Fibroblast of lung (primary cell): ENCODE data around the gene EXOC6B. TPM values are rescaled to one million over a fixed set of nuclear protein-coding genes. Genes with fewer than 3 reads are reported as not detected.
A peak's percentile ranks its signal among the peaks of the same experiment; 100 is the strongest.

Experiments used
- DNase-seq, 2 donors: peaks; one replicate each; pipeline versions ENCODE4 v3.0.0 to v3.0.0-alpha.2; 2010; ENCODE audit warnings: low read depth in 2 of 2
- H2AFZ ChIP-seq: 2 replicates; pipeline ENCODE4 v1.5.1; 2012; ENCODE audit warnings: low read length, control low read depth, inconsistent platforms
- H3K27ac ChIP-seq: 2 replicates; pipeline ENCODE4 v1.5.1; 2011; ENCODE audit warnings: low read length, control low read depth; ENCODE audit not compliant: insufficient read depth
- H3K27me3 ChIP-seq: 2 replicates; pipeline ENCODE4 v1.5.1; 2011; ENCODE audit warnings: mild to moderate bottlenecking, low read length; ENCODE audit not compliant: control insufficient read depth, insufficient read depth
- H3K36me3 ChIP-seq: 2 replicates; pipeline ENCODE4 v1.5.1; 2011; ENCODE audit warnings: low read length; ENCODE audit not compliant: control insufficient read depth, insufficient read depth
- H3K4me1 ChIP-seq: 2 replicates; pipeline ENCODE4 v1.5.1; 2011; ENCODE audit warnings: low read length; ENCODE audit not compliant: control insufficient read depth, insufficient read depth; ENCODE audit errors: extremely low read depth
- H3K4me2 ChIP-seq: 2 replicates; pipeline ENCODE4 v1.5.1; 2011; ENCODE audit warnings: low read length, control low read depth; ENCODE audit not compliant: insufficient read depth; ENCODE audit errors: extremely low read depth
- H3K4me3 ChIP-seq, 4 experiments: fragments of 200-600 bp in 1 of 4; sonication (generic) in 1 of 4; replicated peaks in 1 of 4; 2 replicates each; pipeline ENCODE4 v1.5.1; 2011 to 2016; ENCODE audit warnings: low read length in 4 of 4, low read depth in 3 of 4, mild to moderate bottlenecking in 3 of 4, control low read depth in 2 of 4, inconsistent platforms in 1 of 4, mixed read lengths in 1 of 4; ENCODE audit not compliant: insufficient read depth in 1 of 4; ENCODE audit errors: control extremely low read depth in 1 of 4
- H3K79me2 ChIP-seq: 2 replicates; pipeline ENCODE4 v1.5.1; 2012; ENCODE audit warnings: mild to moderate bottlenecking, low read length, inconsistent platforms; ENCODE audit not compliant: control insufficient read depth, insufficient read depth
- H3K9ac ChIP-seq: 2 replicates; pipeline ENCODE4 v1.5.1; 2011; ENCODE audit warnings: mild to moderate bottlenecking, low read length, control low read depth; ENCODE audit not compliant: insufficient read depth
- H3K9me3 ChIP-seq: 2 replicates; pipeline ENCODE4 v1.5.1; 2012; ENCODE audit warnings: low read depth, low read length; ENCODE audit not compliant: control insufficient read depth, insufficient read depth
- H4K20me1 ChIP-seq: 2 replicates; pipeline ENCODE4 v1.5.1; 2011; ENCODE audit warnings: low read length; ENCODE audit not compliant: control insufficient read depth, insufficient read depth; ENCODE audit errors: extremely low read depth
- EZH2 ChIP-seq: IDR thresholded peaks from 2 replicates; pipeline ENCODE4 v1.5.1; 2012; ENCODE audit warnings: low read length, control low read depth, mild to moderate bottlenecking; ENCODE audit errors: missing control alignments
- polyA plus RNA-seq, 2 donors: library from polyadenylated mRNA; depleted of rRNA in 1 of 2; stranded (reverse) in 1 of 2; unstranded in 1 of 2; fragments of >200 nt; gene quantifications; 2 replicates each; pipeline ENCODE4 v1.2.1, GENCODE V29; 2011 to 2012; ENCODE audit warnings: missing spikeins in 1 of 2
- total RNA-seq: library from RNA; depleted of rRNA; stranded (reverse); fragments of >200 nt; gene quantifications from 2 replicates; pipeline ENCODE4 v1.2.1, GENCODE V29; 2014
- TF ChIP-seq, protein P1 (sequence below), 2 donors: IDR thresholded peaks in 1 of 2; conservative IDR thresholded peaks in 1 of 2; 1 replicate in 1 of 2; 2 replicates in 1 of 2; pipeline ENCODE4 v1.5.1; 2011 to 2012; ENCODE audit warnings: low read length in 2 of 2, control low read depth in 1 of 2, inconsistent platforms in 1 of 2, low read depth in 1 of 2, mild to moderate bottlenecking in 1 of 2

Gene EXOC6B
- total and polyA plus RNA-seq, 2 donors (not counting 1 experiment from before 2014, with no cell fraction given) = 26.3 to 36.5 TPM

DNA sequence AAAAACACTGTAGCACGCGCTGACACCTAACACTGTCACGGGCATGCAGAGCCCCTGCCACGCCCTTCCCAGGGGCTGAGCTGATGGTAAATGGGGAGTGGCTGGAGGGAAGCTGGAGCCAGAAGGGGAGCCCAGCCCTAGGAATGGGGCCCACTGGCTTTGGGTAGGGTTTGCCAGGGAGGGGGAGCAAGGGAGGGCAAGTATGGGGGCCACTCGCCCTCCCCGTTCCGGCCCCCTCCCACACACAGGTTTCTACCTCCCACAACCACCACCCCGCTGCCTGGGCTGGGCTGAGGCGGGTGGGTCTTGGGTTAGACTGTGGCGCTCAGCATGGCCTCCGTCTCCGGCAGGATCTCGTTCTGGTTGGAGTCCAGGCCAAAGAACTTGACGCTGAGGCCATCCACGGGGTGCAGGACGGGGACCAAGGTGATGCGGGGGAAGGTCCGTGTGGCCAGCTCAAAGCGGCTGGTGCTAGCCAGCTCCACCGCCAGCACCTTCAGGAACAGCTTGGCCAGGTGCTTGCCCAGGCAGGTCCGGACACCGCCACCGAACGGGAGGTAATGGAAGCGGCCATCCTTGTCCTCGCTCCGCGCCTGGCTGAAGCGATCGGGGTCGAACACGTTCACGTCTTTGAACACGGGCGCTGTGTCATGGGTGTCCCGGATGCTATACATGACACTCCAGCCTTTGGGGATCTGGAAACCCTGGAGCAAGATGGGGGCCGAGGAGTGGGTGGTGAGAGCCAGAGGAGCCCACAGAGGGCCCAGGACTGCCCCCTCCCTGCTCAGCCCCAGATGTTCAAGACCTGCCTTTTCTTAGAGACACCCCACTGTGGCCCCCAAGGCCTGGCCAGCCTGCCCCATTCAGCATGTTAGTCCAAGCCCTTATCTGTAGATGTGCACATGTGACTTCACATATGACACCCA is 693.7 kb downstream of the EXOC6B start:
- DNase-seq = no peak
- no peak overlapping the region for H3K4me2 ChIP-seq
- H3K4me3 ChIP-seq = no peak overlapping the region
- H3K4me1 ChIP-seq = no peaks in the 10 kb centered on the region
- no peaks in the 10 kb centered on the region for H3K36me3 ChIP-seq
- no peak overlapping the region for H3K27ac ChIP-seq
- no peak overlapping the region for H2AFZ ChIP-seq
- no peak overlapping the region for H3K9ac ChIP-seq
- no peak for TF ChIP-seq EZH2
- TF ChIP-seq, protein P1, sequence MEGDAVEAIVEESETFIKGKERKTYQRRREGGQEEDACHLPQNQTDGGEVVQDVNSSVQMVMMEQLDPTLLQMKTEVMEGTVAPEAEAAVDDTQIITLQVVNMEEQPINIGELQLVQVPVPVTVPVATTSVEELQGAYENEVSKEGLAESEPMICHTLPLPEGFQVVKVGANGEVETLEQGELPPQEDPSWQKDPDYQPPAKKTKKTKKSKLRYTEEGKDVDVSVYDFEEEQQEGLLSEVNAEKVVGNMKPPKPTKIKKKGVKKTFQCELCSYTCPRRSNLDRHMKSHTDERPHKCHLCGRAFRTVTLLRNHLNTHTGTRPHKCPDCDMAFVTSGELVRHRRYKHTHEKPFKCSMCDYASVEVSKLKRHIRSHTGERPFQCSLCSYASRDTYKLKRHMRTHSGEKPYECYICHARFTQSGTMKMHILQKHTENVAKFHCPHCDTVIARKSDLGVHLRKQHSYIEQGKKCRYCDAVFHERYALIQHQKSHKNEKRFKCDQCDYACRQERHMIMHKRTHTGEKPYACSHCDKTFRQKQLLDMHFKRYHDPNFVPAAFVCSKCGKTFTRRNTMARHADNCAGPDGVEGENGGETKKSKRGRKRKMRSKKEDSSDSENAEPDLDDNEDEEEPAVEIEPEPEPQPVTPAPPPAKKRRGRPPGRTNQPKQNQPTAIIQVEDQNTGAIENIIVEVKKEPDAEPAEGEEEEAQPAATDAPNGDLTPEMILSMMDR (conservative IDR thresholded peaks at IDR 0.05 in 1 of 2, IDR thresholded peaks at IDR 0.05 in 1 of 2; ENCODE audit: low read depth in 1 of 2, low read length in 2 of 2) = no peak
- H4K20me1 ChIP-seq = no peaks in the 10 kb centered on the region
- H3K9me3 ChIP-seq = no peaks in the 10 kb centered on the region
- H3K27me3 ChIP-seq = no peaks in the 10 kb centered on the region
- no peaks in the 10 kb centered on the region for H3K79me2 ChIP-seq

DNA sequence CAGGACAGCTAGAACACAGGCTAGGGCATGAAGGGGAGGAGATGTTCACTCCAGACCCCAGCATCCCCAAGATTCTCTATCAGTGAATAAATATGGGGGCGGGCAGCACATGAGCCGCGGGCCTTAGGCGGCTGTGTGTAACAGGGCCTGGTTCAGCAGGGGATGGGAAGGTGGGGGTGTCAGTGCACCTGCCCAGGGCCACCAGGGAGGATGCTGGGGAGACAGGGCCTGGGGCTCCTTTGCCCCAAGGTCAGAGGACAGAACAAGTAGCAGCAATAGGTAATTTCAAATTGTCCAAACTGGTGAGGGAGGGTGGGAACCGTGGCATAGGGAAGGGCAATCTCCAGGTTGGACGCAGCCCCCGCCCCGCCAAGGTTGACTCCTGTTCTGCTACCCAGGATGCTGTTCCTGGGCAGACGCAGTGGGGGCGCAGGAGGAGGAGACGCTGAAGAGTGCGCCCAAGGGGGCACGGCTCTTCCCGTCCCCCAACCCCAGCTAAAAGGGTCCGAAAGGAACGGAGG is 694.4 kb downstream of the EXOC6B start:
- no peaks in the 10 kb centered on the region for H4K20me1 ChIP-seq
- H3K27ac ChIP-seq = no peak overlapping the region
- H3K4me3 ChIP-seq = no peak overlapping the region
- no peaks in the 10 kb centered on the region for H3K4me1 ChIP-seq
- H3K79me2 ChIP-seq = no peaks in the 10 kb centered on the region
- no peak overlapping the region for H2AFZ ChIP-seq
- no peaks in the 10 kb centered on the region for H3K27me3 ChIP-seq
- no peak for DNase-seq
- no peak overlapping the region for H3K4me2 ChIP-seq
- H3K36me3 ChIP-seq = no peaks in the 10 kb centered on the region
- H3K9me3 ChIP-seq = no peaks in the 10 kb centered on the region
- no peak for TF ChIP-seq EZH2
- TF ChIP-seq, protein P1 (conservative IDR thresholded peaks at IDR 0.05 in 1 of 2, IDR thresholded peaks at IDR 0.05 in 1 of 2; ENCODE audit: low read depth in 1 of 2, low read length in 2 of 2) = no peak
- H3K9ac ChIP-seq = no peak overlapping the region

DNA sequence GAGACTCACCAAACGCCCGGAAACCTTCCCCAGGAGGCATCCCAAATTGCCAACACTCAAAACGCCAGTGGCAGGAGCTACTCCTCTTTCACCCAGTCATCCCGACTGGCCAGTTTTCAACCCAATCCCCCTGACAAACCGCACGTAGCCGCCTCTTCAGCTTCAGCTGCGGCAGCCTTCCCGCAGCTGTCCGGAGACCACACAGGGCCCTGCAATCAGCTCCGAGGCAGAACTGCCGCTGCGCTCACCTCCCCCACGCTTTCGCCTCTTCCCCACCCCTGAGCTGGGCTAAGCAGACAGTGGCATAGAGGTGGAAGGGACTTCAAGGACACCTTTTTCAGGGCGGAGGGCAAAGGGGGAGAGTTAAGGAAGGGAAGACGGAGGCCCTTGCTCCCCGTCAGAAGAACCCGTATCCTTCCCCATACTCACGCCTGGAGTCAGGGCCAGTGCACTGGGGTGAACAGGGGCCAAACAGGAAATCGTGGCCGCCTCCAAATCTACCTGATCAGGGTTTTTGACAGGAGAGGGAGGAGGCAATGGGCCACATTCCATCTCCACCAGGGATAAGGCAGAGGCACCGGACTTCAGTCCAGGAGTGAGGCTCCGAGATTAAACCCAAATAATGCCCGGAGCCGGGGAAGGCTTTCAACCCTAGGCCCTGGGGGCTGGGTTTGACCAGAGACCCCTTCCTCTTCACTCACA is 695.0 kb downstream of the EXOC6B start:
- Histone ChIP-seq H3K27ac (no peak overlapping the region), H3K27me3 (no peaks in the 10 kb centered on the region), H3K36me3 (no peaks in the 10 kb centered on the region), H2AFZ (no peak overlapping the region), H3K9ac (no peak overlapping the region), H3K4me3 (no peak overlapping the region), H3K4me2 (no peak overlapping the region), H3K4me1 (no peaks in the 10 kb centered on the region), H3K79me2 (no peaks in the 10 kb centered on the region), H3K9me3 (no peaks in the 10 kb centered on the region), H4K20me1 (no peaks in the 10 kb centered on the region)
- DNase-seq = peak in 1 of 2 donors; percentile 34
- no peak for TF ChIP-seq EZH2
- TF ChIP-seq, protein P1 (conservative IDR thresholded peaks at IDR 0.05 in 1 of 2, IDR thresholded peaks at IDR 0.05 in 1 of 2; ENCODE audit: low read depth in 1 of 2, low read length in 2 of 2) = no peak
